AG04449 (cell line): ENCODE measurements around the gene PNP.
"Not testable (repeated sequence)": the region's sequence is repeated elsewhere in the genome, so short reads cannot be mapped to it uniquely, and the experiment has no call there.

Experiments
- CTCF ChIA-PET: fragments of 350-600 bp; formaldehyde crosslinking; extraction: SDS; loops from one replicate; lab custom pipeline; 2021; ENCODE audit warnings: antibody characterized with exemption; lab: Yijun Ruan, JAX
- POLR2A ChIA-PET: fragments of 400-600, 350-600 bp; formaldehyde crosslinking; extraction: SDS; loops from one replicate; lab custom pipeline; 2020; ENCODE audit warnings: antibody characterized with exemption, inconsistent platforms; lab: Yijun Ruan, JAX
- DNase-seq: peaks from one replicate; pipeline ENCODE4 v3.0.0-alpha.2; 2010; ENCODE audit warnings: low read depth, low spot score
- H3K4me3 ChIP-seq: 2 replicates; pipeline ENCODE4 v1.5.1; 2011; ENCODE audit warnings: low read depth, mild to moderate bottlenecking, control low read depth, low read length
- TF ChIP-seq, protein P1 (sequence below): IDR thresholded peaks from one replicate; pipeline ENCODE4 v1.5.1; 2011; ENCODE audit warnings: mild to moderate bottlenecking, moderate library complexity, low read length, control low read depth, inconsistent platforms; ENCODE audit not compliant: insufficient read depth; ENCODE audit errors: missing control alignments

PNP gene

DNA sequence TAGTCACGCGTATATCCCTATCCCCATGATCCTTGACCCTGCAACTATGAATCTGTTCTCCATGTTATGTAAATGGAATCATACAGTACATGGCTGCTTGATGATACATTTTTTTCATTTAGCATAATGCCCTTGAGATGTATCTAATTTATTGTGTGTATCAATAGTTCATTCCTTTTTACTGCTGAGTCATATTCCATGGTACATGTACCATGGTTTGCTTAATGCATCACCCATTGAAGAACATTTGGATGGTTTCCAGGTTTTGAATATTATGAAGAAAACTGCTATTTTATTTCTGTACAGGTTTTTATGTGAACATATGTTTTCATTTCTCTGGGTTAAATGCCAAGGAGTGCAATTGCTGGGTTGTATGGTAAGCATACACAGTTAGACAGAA is 32.1 kb downstream of the PNP start:
- TF ChIP-seq, protein P1, sequence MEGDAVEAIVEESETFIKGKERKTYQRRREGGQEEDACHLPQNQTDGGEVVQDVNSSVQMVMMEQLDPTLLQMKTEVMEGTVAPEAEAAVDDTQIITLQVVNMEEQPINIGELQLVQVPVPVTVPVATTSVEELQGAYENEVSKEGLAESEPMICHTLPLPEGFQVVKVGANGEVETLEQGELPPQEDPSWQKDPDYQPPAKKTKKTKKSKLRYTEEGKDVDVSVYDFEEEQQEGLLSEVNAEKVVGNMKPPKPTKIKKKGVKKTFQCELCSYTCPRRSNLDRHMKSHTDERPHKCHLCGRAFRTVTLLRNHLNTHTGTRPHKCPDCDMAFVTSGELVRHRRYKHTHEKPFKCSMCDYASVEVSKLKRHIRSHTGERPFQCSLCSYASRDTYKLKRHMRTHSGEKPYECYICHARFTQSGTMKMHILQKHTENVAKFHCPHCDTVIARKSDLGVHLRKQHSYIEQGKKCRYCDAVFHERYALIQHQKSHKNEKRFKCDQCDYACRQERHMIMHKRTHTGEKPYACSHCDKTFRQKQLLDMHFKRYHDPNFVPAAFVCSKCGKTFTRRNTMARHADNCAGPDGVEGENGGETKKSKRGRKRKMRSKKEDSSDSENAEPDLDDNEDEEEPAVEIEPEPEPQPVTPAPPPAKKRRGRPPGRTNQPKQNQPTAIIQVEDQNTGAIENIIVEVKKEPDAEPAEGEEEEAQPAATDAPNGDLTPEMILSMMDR: no peak
- no peak for DNase-seq
- CTCF ChIA-PET: no interaction called here
- H3K4me3 ChIP-seq: no peak overlapping the region
- POLR2A ChIA-PET: no interaction called here

DNA sequence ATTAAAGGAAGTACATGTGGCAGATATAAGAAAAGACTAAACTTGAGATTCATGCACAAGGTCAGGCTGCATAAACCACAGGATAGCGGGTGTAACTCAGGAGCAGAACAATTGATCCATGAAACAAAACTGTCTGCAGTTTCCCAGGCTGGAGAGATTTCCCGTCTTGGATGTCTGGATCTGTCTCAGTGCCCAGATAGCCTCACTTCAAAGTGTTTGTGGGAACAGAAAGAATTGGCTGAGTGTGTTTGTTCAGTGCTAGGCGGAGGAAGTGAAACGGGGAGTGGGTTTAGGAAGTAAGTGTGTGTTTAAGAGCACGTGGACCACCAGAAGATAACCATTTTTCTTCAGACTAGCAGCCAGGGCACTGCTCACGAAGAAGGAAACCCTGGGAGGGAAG is 34.7 kb downstream of the PNP start:
- DNase-seq: no peak
- TF ChIP-seq, protein P1: no peak
- POLR2A ChIA-PET: no interaction called here
- CTCF ChIA-PET: no interaction called here
- no peak overlapping the region for H3K4me3 ChIP-seq

- DNase-seq, H3K4me3 ChIP-seq, CTCF ChIA-PET, POLR2A ChIA-PET: not testable (repeated sequence)
Measured at GRCh38 chr14:20506276-20506675, 37.1 kb downstream of the PNP start.

DNA sequence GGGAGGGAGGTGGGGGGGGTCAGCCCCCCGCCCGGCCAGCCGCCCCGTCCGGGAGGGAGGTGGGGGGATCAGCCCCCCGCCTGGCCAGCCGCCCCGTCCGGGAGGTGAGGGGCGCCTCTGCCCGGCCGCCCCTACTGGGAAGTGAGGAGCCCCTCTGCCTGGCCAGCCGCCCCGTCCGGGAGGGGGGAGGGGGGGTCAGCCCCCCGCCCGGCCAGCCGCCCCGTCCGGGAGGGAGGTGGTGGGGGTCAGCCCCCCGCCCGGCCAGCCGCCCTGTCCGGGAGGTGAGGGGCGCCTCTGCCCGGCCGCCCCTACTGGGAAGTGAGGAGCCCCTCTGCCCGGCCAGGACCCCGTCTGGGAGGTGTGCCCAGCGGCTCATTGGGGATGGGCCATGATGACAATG is 37.5 kb downstream of the PNP start:
- CTCF ChIA-PET, DNase-seq, H3K4me3 ChIP-seq, POLR2A ChIA-PET: not testable (repeated sequence)

- CTCF ChIA-PET, POLR2A ChIA-PET, H3K4me3 ChIP-seq, DNase-seq: not testable (repeated sequence)
Measured at GRCh38 chr14:20507537-20507936, 38.3 kb downstream of the PNP start.

- ChIA-PET CTCF (no interaction called here), POLR2A (no interaction called here)
- no peak for DNase-seq
- TF ChIP-seq, protein P1: no peak
- no peak overlapping the region for H3K4me3 ChIP-seq
Measured at GRCh38 chr14:20508367-20508766, 39.2 kb downstream of the PNP start.

- no peak overlapping the region for H3K4me3 ChIP-seq
- CTCF ChIA-PET: no interaction called here
- TF ChIP-seq, protein P1: no peak
- no peak for DNase-seq
- POLR2A ChIA-PET: interaction anchor here (0.5 kb wide), 1 partner anchor 100 kb away, joined by 3 read pairs; no protein-coding TSS in a partner anchor
Measured at GRCh38 chr14:20512177-20512905, 43.1 kb downstream of the PNP start.

DNA sequence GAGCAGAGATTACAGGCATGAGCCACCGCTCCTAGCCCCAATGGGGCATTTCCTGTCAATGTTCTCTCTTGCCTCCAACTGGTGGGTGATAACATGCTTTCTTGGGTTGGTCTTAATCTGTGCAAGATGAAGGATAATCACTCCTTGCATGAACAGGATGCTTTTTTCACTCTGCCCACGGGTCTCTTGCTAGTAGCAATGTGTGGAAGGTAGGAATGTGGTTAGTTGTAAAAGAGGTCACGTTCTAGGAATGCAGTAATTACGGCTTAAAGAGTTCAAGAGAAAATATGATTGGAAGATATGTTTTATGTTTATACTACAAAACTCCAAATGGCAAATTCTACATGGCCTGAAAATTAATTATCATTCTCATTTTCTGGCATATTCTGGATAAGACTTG is 46.6 kb downstream of the PNP start:
- no peak for DNase-seq
- TF ChIP-seq, protein P1: no peak
- no peak overlapping the region for H3K4me3 ChIP-seq
- ChIA-PET POLR2A (no interaction called here), CTCF (interaction anchor here (0.8 to 1.6 kb wide), 2 partner anchors 14 to 35 kb away, joined by 3 read pairs; no protein-coding TSS in a partner anchor)
